ENCODE results near the gene CALY.
A peak's percentile ranks its signal among the peaks of the same experiment; 100 is the strongest.

Gene CALY

DNA sequence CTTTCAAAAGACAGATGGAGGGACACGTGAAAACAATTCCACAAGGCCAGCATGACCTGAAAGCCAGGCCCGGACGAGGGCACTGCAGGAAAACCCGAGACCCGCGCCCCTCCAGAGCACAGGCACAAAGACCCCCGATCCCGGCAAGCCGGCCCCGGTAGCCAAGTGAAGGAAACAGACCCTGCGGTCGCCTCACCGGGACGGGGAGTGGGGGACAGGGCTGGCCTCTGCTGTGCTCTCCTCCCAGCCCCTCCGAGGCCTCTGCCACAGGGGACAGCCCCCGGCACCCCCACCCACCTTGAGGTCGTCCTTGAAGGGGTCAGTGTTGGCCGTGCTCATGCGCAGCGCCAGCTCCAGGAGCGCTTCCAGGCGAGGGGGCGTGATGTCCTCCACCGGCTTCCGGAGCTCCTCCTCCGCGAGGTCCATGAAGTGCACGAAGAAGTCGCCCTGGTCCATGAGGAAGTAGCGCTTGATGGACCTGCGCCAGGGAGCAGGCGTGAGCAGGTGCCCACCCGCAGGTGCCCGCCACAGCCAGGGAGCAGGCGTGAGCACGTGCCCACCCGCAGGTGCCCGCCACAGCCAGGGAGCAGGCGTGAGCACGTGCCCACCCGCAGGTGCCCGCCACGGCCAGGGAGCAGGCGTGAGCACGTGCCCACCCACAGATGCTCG, 48.7 kb downstream of the CALY start:
- FAIRE-seq (no peak), DNase-seq (ENCODE audit: insufficient read length) (no peak)
- TF ChIP-seq POLR2A (IDR thresholded peaks at IDR 0.05; ENCODE audit: low read depth, low read length) (no peak), POLR2AphosphoS5 (IDR thresholded peaks at IDR 0.05; ENCODE audit: low read depth, low read length) (no peak), TAF1 (IDR thresholded peaks at IDR 0.05; ENCODE audit: borderline replicate concordance, low read depth, low read length) (no peak)

DNA sequence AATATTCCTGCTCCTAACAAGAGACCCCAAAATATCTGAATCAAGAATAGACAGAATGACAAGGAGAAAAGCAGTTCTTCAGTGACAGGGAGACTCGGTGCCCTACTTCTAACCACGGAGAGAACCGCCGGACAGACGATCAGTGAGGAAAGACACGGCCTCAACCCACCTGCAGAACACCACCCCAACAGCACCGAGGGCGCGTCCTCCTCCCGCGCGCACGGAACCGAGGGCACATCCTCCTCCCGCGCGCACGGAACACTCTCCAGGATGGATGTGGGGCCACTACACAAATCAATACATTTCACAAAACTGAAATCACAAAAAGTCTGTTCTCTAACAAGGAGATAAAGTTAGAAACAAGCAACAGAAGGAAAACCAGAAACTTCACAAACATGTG, 50.3 kb downstream of the CALY start:
- FAIRE-seq (no peak), DNase-seq (ENCODE audit: insufficient read length) (no peak)
- TF ChIP-seq POLR2A (IDR thresholded peaks at IDR 0.05; ENCODE audit: low read depth, low read length) = no peak

DNA sequence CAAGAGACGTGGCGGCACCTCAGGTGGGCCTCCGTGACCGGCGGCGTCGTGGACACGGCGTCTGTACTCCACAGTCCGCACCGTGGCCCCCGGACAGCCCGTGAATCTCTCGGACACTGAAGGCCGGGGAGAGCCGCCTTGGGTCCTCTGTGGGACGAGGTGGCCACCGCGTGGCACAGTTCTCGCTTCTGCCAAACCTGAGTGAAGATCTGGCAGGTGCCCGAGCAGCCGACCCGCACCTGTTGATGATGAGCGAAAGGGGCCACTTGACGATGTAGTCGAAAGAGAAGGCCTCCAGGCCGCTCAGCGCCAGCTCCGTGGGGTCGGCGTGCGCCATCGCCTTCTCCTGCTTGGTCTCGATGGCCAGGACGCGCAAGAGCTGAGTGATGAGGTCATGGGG, 51.5 kb downstream of the CALY start:
- FAIRE-seq = no peak
- DNase-seq (ENCODE audit: insufficient read length) = no peak
- no peak for TF ChIP-seq TAF1 (IDR thresholded peaks at IDR 0.05; ENCODE audit: borderline replicate concordance, low read depth, low read length)
- TF ChIP-seq POLR2A (IDR thresholded peaks at IDR 0.05; ENCODE audit: low read depth, low read length) = no peak
- no peak for TF ChIP-seq POLR2AphosphoS5 (IDR thresholded peaks at IDR 0.05; ENCODE audit: low read depth, low read length)

DNA sequence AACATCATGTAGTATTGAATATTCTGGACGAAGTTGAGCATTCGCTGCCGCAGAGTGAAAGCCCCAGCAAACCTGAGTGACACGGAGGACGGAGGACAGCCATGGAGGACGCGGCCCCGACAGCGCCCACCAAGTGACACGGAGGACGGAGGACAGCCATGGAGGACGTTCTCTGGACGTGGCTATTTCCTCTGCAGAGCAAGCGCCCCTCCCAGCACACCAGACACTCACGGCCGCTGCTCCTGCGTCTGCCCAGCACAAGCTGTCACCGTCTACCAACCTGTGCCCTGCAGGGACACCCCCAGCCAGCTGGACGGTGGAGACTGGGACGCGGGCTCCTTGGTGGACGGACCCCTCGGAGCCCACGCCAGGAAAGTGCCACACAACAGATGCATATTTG, 52.8 kb downstream of the CALY start:
- TF ChIP-seq TAF1 (IDR thresholded peaks at IDR 0.05; ENCODE audit: borderline replicate concordance, low read depth, low read length) (no peak), POLR2A (IDR thresholded peaks at IDR 0.05; ENCODE audit: low read depth, low read length) (no peak), POLR2AphosphoS5 (IDR thresholded peaks at IDR 0.05; ENCODE audit: low read depth, low read length) (no peak)
- DNase-seq (ENCODE audit: insufficient read length) (no peak), FAIRE-seq (no peak)

DNA sequence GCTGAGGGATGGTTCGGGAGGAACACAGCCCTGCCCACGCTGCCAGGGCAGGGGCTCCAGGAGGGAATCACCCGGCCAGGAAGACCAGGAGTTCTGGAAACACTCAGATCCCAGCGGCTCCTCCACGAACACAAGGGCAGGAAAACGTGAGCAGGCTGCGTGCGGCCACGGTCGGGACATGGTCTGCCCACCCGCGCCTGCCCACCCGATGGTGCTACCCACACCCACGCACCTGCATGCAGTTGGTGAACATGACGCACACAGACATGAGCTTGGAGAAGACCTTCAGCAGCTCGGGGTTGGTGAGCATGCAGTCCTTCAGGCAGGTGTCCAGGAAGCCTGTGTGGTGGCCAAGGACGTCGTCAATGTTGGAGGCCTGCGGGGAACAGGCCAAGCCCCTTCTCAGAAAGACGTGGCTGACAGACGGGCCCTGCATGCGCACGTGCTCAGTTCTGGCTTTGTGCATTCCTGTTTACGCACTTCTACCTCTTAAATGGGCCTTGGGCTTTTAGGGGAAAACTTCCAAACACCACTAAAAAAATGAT, 53.8 kb downstream of the CALY start:
- FAIRE-seq = no peak
- no peak for TF ChIP-seq TAF1 (IDR thresholded peaks at IDR 0.05; ENCODE audit: borderline replicate concordance, low read depth, low read length)
- TF ChIP-seq POLR2AphosphoS5 (IDR thresholded peaks at IDR 0.05; ENCODE audit: low read depth, low read length) = no peak
- TF ChIP-seq POLR2A (IDR thresholded peaks at IDR 0.05; ENCODE audit: low read depth, low read length) = no peak
- DNase-seq (ENCODE audit: insufficient read length) = no peak

GRCh38 chr10:133281628-133282372, 54.9 kb downstream of the CALY start:
- TF ChIP-seq POLR2A (IDR thresholded peaks at IDR 0.05; ENCODE audit: low read depth, low read length) (no peak), POLR2AphosphoS5 (IDR thresholded peaks at IDR 0.05; ENCODE audit: low read depth, low read length) (no peak), TAF1 (IDR thresholded peaks at IDR 0.05; ENCODE audit: borderline replicate concordance, low read depth, low read length) (no peak)
- no peak for DNase-seq (ENCODE audit: insufficient read length)
- no peak for FAIRE-seq

DNA sequence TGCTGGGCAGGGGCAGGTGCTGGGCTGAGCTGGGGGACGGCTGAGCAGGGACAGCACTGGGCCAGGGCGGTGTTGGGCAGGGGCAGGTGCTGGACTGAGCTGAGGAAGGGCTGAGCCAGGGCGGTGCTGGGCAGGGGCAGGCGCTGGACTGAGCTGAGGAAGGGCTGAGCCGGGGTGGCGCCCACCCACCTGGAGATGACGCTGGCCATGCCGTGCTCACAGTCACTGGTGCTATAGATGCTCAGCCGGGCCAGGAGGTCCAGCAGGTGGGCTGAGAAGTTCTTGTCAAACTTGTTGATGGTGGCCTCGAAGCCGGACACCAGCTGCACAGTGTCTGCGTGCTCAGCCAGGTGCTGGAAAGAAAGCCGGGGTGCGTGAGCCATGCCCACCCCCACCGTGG, 55.6 kb downstream of the CALY start:
- FAIRE-seq = no peak

GRCh38 chr10:133280391-133281059, 56.2 kb downstream of the CALY start:
- no peak for FAIRE-seq
- TF ChIP-seq TAF1 (IDR thresholded peaks at IDR 0.05; ENCODE audit: borderline replicate concordance, low read depth, low read length) (no peak), POLR2AphosphoS5 (IDR thresholded peaks at IDR 0.05; ENCODE audit: low read depth, low read length) (no peak), POLR2A (IDR thresholded peaks at IDR 0.05; ENCODE audit: low read depth, low read length) (no peak)
- no peak for DNase-seq (ENCODE audit: insufficient read length)

More for the DNA sequence above, 55.6 kb downstream of the CALY start:
- TF ChIP-seq POLR2A (IDR thresholded peaks at IDR 0.05; ENCODE audit: low read depth, low read length) (no peak), TAF1 (IDR thresholded peaks at IDR 0.05; ENCODE audit: borderline replicate concordance, low read depth, low read length) (no peak), POLR2AphosphoS5 (IDR thresholded peaks at IDR 0.05; ENCODE audit: low read depth, low read length) (no peak)
- DNase-seq (ENCODE audit: insufficient read length) = no peak

GRCh38 chr10:133279326-133280226, 57.1 kb downstream of the CALY start:
- no peak for DNase-seq (ENCODE audit: insufficient read length)
- TF ChIP-seq POLR2AphosphoS5 (IDR thresholded peaks at IDR 0.05; ENCODE audit: low read depth, low read length) (no peak), POLR2A (IDR thresholded peaks at IDR 0.05; ENCODE audit: low read depth, low read length) (no peak), TAF1 (IDR thresholded peaks at IDR 0.05; ENCODE audit: borderline replicate concordance, low read depth, low read length) (no peak)
- no peak for FAIRE-seq

DNA sequence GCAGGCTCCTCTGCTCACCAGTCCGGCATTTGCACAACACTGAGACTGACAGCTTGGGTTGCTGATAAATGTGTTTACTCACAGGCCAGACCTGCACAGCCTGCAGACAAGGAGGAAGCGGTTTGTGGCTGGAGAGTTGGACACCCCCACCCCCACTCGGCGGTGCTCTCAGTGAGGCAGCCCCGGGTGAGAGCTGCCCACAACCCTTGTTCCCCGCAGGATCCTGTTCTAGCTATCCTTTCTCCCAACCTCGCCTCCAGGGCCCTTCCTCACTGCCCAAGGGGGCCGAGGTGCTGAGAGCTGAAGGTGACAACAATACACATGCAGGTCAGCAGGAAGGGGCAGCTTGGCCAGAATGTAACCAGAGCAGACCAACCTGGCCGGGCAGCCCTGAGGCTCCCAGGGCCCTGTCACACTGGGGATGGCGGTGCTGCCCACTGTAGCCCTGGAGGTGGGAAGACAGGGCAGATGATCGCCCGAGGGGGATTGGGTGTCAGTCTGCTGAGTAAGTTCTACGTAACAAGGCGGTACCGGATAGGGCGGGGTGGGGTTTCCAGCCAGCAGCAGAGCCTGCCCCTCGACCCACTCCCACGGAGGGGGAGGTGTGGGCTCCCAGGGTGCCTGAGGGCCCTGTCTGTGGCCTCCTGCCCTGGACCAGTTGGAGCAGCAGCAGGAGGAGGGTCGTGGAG, 58.0 kb downstream of the CALY start:
- peak; percentile 90 for FAIRE-seq
- TF ChIP-seq POLR2A (IDR thresholded peaks at IDR 0.05; ENCODE audit: low read depth, low read length) (no peak), POLR2AphosphoS5 (IDR thresholded peaks at IDR 0.05; ENCODE audit: low read depth, low read length) (no peak), TAF1 (IDR thresholded peaks at IDR 0.05; ENCODE audit: borderline replicate concordance, low read depth, low read length) (no peak)
- DNase-seq (ENCODE audit: insufficient read length) = peak; percentile 73
